ENCODE data around the gene KRT36.

KRT36 gene

DNA sequence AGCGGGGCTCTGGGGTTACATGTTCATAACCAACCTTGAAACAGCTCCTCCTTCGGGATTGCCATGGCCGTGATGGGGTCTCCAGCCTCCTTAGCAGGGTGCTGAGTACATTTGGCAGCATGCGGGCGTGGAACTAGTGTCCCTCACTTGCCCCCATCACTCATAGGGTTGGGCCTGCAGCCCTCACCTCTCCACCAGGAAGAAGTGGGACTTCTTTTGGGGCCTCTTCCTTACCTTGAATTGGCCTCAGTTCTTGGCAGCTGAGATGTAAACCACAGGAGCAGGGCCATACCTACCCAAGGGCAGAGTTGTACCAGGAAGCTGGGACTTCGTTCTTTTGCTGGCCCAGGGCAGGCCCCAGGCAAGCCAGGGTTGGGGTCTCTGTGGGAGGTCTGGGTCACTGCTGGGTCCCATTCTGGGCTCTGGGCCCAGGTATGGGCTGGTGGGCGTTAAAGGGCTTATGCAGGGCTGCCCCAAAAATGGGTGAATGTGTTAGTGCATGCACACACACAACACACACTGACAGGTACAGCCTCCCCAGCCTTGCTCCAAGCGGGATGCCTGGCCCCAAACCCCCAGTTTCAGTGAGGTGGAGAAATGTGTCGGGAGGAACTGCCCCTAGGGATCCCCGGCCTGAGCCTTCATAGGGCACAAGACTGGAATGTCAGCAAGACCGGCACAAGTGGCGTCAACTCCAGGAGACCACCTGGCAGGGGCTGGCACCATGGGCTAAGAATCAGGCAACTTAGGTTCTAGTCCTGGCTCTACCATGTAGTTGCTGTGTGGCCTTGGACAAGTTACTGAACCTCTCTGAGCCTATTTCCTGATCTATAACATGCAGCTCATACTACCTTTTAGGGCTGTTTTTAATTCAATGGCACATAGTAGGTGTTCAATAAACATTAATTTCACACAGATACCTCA, 32.9 kb upstream of the KRT36 start:
- no peak overlapping the region for H3K4me3 ChIP-seq (ENCODE audit: low read depth, low read length)
- no peak for DNase-seq (ENCODE audit: low read depth)
- TF ChIP-seq, protein P1, sequence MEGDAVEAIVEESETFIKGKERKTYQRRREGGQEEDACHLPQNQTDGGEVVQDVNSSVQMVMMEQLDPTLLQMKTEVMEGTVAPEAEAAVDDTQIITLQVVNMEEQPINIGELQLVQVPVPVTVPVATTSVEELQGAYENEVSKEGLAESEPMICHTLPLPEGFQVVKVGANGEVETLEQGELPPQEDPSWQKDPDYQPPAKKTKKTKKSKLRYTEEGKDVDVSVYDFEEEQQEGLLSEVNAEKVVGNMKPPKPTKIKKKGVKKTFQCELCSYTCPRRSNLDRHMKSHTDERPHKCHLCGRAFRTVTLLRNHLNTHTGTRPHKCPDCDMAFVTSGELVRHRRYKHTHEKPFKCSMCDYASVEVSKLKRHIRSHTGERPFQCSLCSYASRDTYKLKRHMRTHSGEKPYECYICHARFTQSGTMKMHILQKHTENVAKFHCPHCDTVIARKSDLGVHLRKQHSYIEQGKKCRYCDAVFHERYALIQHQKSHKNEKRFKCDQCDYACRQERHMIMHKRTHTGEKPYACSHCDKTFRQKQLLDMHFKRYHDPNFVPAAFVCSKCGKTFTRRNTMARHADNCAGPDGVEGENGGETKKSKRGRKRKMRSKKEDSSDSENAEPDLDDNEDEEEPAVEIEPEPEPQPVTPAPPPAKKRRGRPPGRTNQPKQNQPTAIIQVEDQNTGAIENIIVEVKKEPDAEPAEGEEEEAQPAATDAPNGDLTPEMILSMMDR (IDR thresholded peaks at IDR 0.05; ENCODE audit: low read depth, low read length, missing control alignments), result no peak

DNA sequence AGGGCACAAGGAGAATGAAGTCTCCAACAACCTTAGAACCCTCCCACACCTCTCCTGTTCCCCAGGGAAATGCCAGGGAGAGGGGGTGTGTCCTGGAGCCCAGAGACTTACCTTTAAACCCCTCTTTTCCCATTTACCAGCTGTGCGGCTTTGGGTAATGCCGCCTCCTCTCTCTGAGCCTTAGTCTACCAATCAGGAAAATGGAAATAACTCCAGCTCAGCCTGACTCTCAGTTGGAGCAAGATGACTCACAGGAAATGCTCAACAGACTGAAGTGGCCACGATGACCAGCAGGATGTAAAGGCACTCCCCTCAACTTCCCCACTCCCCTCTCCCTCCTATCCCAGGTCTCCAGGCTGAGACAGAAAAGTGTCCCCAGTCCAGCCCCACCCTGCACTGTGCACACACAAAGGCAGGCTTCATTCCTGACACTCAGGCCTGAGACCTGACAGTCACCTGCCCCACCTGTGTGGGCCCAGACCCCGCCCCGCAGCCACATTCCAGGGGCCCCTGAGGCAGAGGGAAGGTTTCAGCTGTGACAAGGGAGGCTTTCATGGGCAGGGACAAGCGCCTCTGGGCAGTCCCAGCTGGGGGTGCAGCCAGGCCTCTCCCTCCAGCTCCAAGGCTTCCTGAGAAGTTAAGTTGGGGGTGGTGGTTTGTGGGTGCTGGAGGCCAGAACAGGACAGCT, 32.0 kb upstream of the KRT36 start:
- TF ChIP-seq, protein P1 (IDR thresholded peaks at IDR 0.05; ENCODE audit: low read depth, low read length, missing control alignments), result no peak
- no peak overlapping the region for H3K4me3 ChIP-seq (ENCODE audit: low read depth, low read length)
- DNase-seq (ENCODE audit: low read depth), result no peak

DNA sequence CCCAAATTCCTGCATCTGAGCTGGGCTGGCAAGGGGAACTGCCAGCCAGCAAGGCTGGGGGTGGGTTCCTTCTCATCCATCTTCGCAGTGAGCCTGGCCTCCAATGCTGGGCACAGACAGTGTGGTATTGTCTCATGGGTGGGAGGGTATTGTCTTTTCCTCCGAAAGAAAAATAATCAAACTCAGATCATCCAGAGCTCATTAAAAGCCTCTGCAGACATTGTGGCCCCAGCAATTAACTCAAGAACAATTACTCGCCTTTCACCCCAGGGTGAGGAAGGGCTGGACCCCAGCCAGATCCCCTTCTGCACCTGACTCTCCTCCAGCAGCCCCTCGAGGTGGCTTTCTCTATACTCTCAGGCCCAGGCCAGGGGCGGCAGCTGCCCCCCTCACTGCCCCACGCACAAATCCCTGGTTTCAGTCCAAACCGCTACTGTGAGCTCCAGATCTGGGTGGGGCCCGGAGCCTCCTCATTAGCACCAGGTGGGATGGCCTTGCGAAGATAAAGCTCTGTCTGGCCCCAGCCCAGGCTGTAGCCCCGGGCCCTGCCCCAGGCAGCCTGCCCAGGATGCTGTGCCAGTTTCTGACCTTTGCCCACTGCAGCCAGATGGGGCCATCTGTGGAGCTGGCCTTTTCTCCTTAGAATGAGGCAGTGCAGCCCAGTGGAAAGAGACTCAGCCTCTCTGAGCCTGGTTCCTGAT, 31.3 kb upstream of the KRT36 start:
- no peak overlapping the region for H3K4me3 ChIP-seq (ENCODE audit: low read depth, low read length)
- TF ChIP-seq, protein P1 (IDR thresholded peaks at IDR 0.05; ENCODE audit: low read depth, low read length, missing control alignments), result no peak
- DNase-seq (ENCODE audit: low read depth), result no peak

DNA sequence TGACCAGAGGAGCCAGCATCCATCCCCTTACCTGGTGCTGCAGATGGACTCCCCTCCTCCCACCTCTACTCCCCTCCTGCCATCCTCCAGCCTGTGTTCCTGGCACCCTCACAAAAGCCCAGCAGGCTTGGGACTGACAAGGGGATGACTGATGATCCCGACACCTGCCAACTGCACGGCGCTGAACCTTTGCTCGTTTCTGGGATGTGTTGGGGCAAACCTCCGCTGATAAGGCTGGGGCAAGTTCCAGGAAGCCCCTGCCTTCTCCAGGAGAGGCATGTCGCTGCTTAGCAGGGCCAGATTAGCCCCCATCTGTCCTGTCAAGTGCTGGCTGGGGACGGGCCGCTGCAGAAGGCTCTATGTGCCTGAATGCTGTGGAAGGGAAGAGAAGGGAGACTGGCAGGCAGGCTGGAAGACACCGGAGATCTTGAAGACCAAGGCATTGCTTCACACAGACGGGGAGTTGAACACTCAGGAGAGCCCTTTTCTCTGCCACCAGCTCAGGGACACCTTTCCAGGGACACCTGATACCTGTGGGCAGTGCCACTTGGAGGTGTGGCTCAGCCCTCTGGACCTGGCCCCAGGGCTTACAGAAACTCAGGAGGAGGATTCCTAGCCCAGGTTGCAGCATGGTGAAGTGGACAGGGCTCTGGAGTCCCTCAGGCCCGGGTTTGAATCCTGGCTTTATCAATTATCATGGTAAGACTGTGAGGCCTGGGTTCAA, 30.0 kb upstream of the KRT36 start:
- TF ChIP-seq, protein P1 (IDR thresholded peaks at IDR 0.05; ENCODE audit: low read depth, low read length, missing control alignments), result no peak
- no peak for DNase-seq (ENCODE audit: low read depth)
- no peak overlapping the region for H3K4me3 ChIP-seq (ENCODE audit: low read depth, low read length)

DNA sequence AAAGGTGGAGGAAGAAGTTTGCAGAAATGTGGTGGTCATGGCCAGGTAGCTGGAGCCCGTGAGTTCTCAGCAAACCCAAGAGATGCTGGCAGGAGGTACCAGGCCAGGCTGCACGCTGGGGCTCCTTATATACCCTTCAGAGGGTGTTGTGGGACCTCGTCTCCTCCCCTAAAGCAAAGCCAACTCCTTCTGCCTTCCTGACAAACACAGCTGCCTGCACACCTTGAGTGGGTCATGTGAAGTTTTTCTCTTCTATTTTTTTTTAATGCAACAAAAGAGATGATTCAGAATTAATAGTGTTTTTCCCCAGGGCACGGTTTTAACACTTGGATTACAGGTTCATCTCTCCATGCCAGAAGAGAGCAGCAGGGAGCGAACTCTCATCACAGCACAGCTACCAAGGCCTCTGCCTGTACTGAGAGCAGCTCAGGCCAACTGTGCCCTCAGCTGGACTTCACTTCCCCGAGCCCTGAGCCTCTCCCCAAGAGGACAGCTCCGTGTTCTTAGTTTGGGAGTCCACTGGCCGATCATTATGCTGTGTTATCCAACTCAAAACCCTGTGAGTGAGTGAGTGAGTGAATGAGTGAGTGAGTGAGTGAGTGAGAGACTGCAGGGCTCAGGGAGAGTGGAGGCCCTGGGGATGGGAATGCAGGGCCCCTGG, 29.2 kb upstream of the KRT36 start, which contains the start of gene KRT15:
Gene KRT15 (minus strand): TSS at position 102 of the 661 bp plus-strand sequence. CDS start 63 bp downstream, at position 39.
- H3K4me3 ChIP-seq (ENCODE audit: low read depth, low read length), result no peak within 1 kb of the TSS
- TF ChIP-seq, protein P1 (IDR thresholded peaks at IDR 0.05; ENCODE audit: low read depth, low read length, missing control alignments), result no peak
- no peak for DNase-seq (ENCODE audit: low read depth)

DNA sequence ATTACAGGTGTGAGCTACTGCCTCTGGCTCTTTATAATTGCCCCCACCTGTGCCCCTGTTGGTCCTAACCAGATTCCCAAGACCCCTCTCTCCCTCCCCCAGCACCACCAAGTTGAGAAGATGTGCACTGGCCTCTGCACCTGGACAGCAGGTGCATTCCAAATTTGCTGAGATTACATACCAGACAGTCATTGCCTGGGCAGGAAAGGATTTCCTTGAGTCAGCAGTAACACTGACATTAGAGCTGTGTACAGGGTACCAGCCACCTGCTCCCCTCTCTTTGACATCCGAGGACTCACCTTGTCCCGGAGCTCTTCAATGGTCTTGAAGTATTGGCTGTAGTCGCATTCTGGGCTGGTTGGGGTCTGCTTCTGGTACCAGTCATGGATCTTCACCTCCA, 28.3 kb upstream of the KRT36 start:
- TF ChIP-seq, protein P1 (IDR thresholded peaks at IDR 0.05; ENCODE audit: low read depth, low read length, missing control alignments), result no peak
- H3K4me3 ChIP-seq (ENCODE audit: low read depth, low read length), result no peak overlapping the region
- no peak for DNase-seq (ENCODE audit: low read depth)

Data from GM12864 (cell line).